Measurements from ENCODE around the gene CEP57L1.
"Not testable (repeated sequence)": the region's sequence is repeated elsewhere in the genome, so short reads cannot be mapped to it uniquely, and the experiment has no call there.

CEP57L1 gene

GRCh38 chr6:109117346-109118035 is 22.2 kb downstream of the CEP57L1 start:
- no peak for DNase-seq

GRCh38 chr6:109118337-109118736 is 23.0 kb downstream of the CEP57L1 start:
- no peak for DNase-seq

- no peak for DNase-seq
Measured at GRCh38 chr6:109118871-109119354, 23.6 kb downstream of the CEP57L1 start.

GRCh38 chr6:109121411-109121810 is 26.1 kb downstream of the CEP57L1 start:
- DNase-seq, result no peak

GRCh38 chr6:109124219-109124618 is 28.9 kb downstream of the CEP57L1 start:
- DNase-seq, result no peak

GRCh38 chr6:109125504-109125903 is 30.2 kb downstream of the CEP57L1 start:
- DNase-seq, result no peak

- no peak for DNase-seq
Measured at GRCh38 chr6:109130065-109130464, 34.8 kb downstream of the CEP57L1 start.

- DNase-seq, result not testable (repeated sequence)
Measured at GRCh38 chr6:109135600-109135999, 40.3 kb downstream of the CEP57L1 start.

GRCh38 chr6:109136039-109136438 is 40.7 kb downstream of the CEP57L1 start:
- not testable (repeated sequence) for DNase-seq

- not testable (repeated sequence) for DNase-seq
Measured at GRCh38 chr6:109136530-109136929, 41.2 kb downstream of the CEP57L1 start.

GRCh38 chr6:109139109-109139508 is 43.8 kb downstream of the CEP57L1 start:
- DNase-seq, result no peak

GRCh38 chr6:109142067-109142466 is 46.8 kb downstream of the CEP57L1 start:
- not testable (repeated sequence) for DNase-seq

- no peak for DNase-seq
Measured at GRCh38 chr6:109143191-109143590, 47.9 kb downstream of the CEP57L1 start.

- not testable (repeated sequence) for DNase-seq
Measured at GRCh38 chr6:109148251-109148650, 52.9 kb downstream of the CEP57L1 start.

GRCh38 chr6:109148716-109149115 is 53.4 kb downstream of the CEP57L1 start:
- DNase-seq, result not testable (repeated sequence)

- no peak for DNase-seq
Measured at GRCh38 chr6:109153752-109154151, 58.4 kb downstream of the CEP57L1 start.

GRCh38 chr6:109164331-109164730 is 69.0 kb downstream of the CEP57L1 start:
- DNase-seq, result no peak

GRCh38 chr6:109165392-109165974 is 70.2 kb downstream of the CEP57L1 start:
- DNase-seq, result peak; percentile 80

GRCh38 chr6:109166673-109167072 is 71.4 kb downstream of the CEP57L1 start:
- DNase-seq, result no peak

- DNase-seq, result no peak
Measured at GRCh38 chr6:109167562-109167961, 72.3 kb downstream of the CEP57L1 start.

GRCh38 chr6:109170333-109170732 is 75.0 kb downstream of the CEP57L1 start:
- DNase-seq, result no peak

- DNase-seq, result no peak
Measured at GRCh38 chr6:109172101-109172746, 76.9 kb downstream of the CEP57L1 start.

- no peak for DNase-seq
Measured at GRCh38 chr6:109174916-109175315, 79.6 kb downstream of the CEP57L1 start.

GRCh38 chr6:109178921-109179320 is 83.6 kb downstream of the CEP57L1 start:
- no peak for DNase-seq
